Activated CD4-positive, alpha-beta T cell treated with anti-CD3 and anti-CD28 coated beads, Interleukin-2, Interleukin-6, amounts not matched to agents 100 ng/mL and 50 ng/mL, durations not matched to agents 16 hours and 8 hours (primary cell): Measurements from ENCODE around the gene POLR2M.

Experiments
- DNase-seq: peaks from one replicate; pipeline ENCODE4 v3.0.0-alpha.2; 2020

POLR2M gene

GRCh38 chr15:57741089-57741488 lies 34.6 kb downstream of the POLR2M start:
- DNase-seq, result no peak

- DNase-seq, result no peak
Observed at GRCh38 chr15:57743424-57743823, 36.9 kb downstream of the POLR2M start.

- DNase-seq, result no peak
Observed at GRCh38 chr15:57746786-57747185, 40.3 kb downstream of the POLR2M start.

DNA sequence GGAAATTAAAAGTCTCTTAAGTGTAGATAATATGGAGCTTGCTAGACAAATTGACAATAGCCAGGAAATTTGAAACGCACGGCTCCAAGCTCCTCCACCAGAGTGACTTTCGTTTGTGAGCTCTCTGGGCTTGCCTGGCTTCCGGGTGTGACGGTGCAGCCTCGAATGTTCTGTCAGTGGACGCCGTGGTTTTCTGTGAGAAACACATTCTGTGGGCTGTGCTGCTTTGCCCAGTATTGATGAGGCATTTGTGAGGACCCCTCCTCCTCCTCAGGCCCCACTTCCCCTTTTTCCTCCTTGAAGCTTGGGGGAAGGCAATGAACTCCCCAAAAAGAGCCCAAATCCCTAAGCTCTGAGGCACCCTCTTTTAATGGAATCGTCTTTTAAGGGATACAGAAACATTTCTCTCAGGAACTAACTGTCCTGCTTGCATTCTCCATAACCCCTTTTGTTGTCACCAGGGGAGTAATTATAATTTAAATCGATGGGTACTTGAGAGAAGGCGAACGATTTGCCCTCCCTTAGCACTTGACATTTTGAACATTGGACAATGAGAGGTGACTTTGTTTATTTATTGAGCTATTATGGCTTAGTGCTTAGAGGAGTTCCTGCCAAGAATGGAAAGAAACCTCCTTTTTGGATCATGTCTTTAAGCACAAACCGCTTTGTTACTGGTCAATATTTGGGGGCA lies 40.8 kb downstream of the POLR2M start:
- DNase-seq, result no peak

- no peak for DNase-seq
Observed at GRCh38 chr15:57751177-57751800, 44.8 kb downstream of the POLR2M start.

GRCh38 chr15:57752436-57752835 lies 45.9 kb downstream of the POLR2M start:
- no peak for DNase-seq

GRCh38 chr15:57752840-57753239 lies 46.3 kb downstream of the POLR2M start:
- no peak for DNase-seq

DNA sequence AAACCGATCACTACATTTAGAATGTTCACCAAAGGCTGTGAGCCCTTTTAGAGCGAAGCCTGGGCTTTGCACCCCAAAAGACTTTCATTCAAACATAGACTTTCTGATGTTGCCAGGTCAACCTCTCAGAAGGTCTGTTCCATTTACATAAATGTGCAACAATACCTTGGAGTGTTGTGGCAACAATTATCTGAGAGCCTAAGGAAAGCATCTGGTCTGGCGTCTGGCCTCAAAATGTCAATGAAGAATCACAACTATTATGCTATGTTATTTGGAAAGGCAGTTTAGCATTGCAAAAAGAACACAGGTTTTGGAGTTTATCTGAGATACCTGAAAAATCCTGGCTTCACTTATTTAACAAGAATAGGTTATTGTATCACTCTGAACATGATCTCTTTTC lies 50.0 kb downstream of the POLR2M start:
- no peak for DNase-seq

DNA sequence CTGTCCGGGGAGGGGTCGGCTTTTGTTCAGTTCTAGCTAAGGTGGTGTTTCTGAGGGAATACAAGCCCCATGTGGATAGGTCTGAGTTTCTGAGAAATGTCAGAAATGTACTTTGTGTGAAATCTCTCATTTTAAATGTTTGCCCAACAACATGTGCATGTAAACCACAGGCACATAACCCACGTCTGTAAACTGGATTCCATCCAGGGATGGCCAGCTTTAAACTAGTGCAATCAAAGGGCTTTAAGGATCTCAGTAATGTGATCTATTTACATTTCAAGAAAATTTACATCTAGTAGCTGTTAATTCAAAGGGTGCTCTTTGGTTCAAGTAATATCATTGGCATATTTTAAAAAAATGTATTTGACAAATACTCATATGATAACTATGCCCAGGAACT lies 52.0 kb downstream of the POLR2M start:
- no peak for DNase-seq

DNA sequence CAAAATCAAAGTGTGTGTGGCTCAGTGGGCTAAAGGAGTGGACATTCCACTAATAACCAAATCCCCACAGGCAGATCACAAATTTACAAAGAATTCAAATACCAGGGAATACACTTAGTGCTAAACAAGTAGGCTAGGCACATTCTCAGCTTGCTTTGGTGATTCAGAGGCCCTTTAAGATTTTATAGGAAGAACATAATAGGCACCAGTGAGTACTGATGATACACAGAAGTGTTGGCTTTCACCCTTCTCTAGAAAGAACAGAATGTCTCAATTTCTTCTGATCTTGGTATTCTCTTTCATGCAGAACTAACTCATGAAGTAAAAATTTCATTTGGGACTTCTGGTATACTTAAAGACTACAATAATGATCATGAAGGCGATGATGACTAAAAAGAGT lies 55.0 kb downstream of the POLR2M start:
- no peak for DNase-seq

- DNase-seq, result no peak
Observed at GRCh38 chr15:57762302-57762701, 55.8 kb downstream of the POLR2M start.

- no peak for DNase-seq
Observed at GRCh38 chr15:57763176-57763964, 56.9 kb downstream of the POLR2M start.
